ENCODE results near the gene MRPL12. TPM values are rescaled to one million over a fixed set of nuclear protein-coding genes. Genes with fewer than 3 reads are reported as not detected.

MRPL12 gene
- total RNA-seq, 1 experiment from 2014 or later, result 140 TPM

- no peaks in the 10 kb centered on the region for H3K27me3 ChIP-seq (ENCODE audit: insufficient read depth, low read length)
- no peaks in the 10 kb centered on the region for H4K20me1 ChIP-seq (ENCODE audit: control insufficient read depth, insufficient read depth, insufficient read length)
- no peak for DNase-seq
- no peaks in the 10 kb centered on the region; the same call in 1 of the 2 replicates for H3K4me1 ChIP-seq (ENCODE audit: insufficient read depth, low read length)
- no peak overlapping the region for H4K8ac ChIP-seq (replicated peaks; ENCODE audit: insufficient read length, low read depth, low read length)
- no peak overlapping the region for H2BK20ac ChIP-seq (ENCODE audit: low read depth, low read length, poor library complexity, severe bottlenecking)
- H3K79me2 ChIP-seq (ENCODE audit: insufficient read depth, low read length), result no peaks in the 10 kb centered on the region
- no peak overlapping the region for H3T11ph ChIP-seq (ENCODE audit: low read length)
- H2BK12ac ChIP-seq (ENCODE audit: insufficient read length, low read depth, low read length), result no peak overlapping the region
- no peaks in the 10 kb centered on the region for H3K23me2 ChIP-seq (ENCODE audit: insufficient read length, low read depth, low read length, poor library complexity, severe bottlenecking)
- H2BK5ac ChIP-seq (ENCODE audit: insufficient read length, low read length), result no peak overlapping the region
- no CpG with 5 or more reads among the region's 23 CpGs for WGBS (ENCODE audit: extremely low coverage, insufficient read length, low lambda C conversion rate)
- no peak overlapping the region for H4K5ac ChIP-seq (ENCODE audit: insufficient read length, low read depth, low read length)
- no peaks in the 10 kb centered on the region for H3K9me3 ChIP-seq (ENCODE audit: control insufficient read depth, low read depth, low read length)
- H2AK5ac ChIP-seq (ENCODE audit: insufficient read length, low read length), result no peak overlapping the region
- Mint-ChIP-seq H3K9me3 (no peaks in the 10 kb centered on the region), H3K27me3 (ENCODE audit: low read depth) (peaks cover 7% of the 10 kb centered on the region), H3K4me1 (peaks cover 12% of the 10 kb centered on the region in 2 experiments), H3K36me3 (ENCODE audit: insufficient read depth in 1 of 3, low read depth in 3 of 3) (no peaks in the 10 kb centered on the region), H3K4me3 (no peak overlapping the region), H3K27ac (no peak overlapping the region)
- no peak overlapping the region for H2BK15ac ChIP-seq (ENCODE audit: low read depth, low read length)
- H3K4me2 ChIP-seq (ENCODE audit: insufficient read depth, insufficient read length, low read length), result no peak overlapping the region
- no peak overlapping the region for H3K18ac ChIP-seq (ENCODE audit: insufficient read length, low read depth, low read length)
- H3K4ac ChIP-seq (ENCODE audit: low read depth, low read length), result no peak overlapping the region
- TF ChIP-seq CTCF (conservative IDR thresholded peaks at IDR 0.05), result no peak
- no peak overlapping the region for H2AFZ ChIP-seq (ENCODE audit: low read length)
- no peak overlapping the region for H3K56ac ChIP-seq (ENCODE audit: insufficient read length, low read depth, low read length)
- H3K79me1 ChIP-seq (ENCODE audit: insufficient read depth, low read depth, low read length, poor library complexity, severe bottlenecking), result no peaks in the 10 kb centered on the region
- H3K23ac ChIP-seq (ENCODE audit: insufficient read length, low read depth, low read length), result no peak overlapping the region
- no peak overlapping the region for H2BK120ac ChIP-seq (ENCODE audit: low read depth, low read length, poor library complexity, severe bottlenecking)
- no peak overlapping the region for H3K27ac ChIP-seq (ENCODE audit: insufficient read length, low read depth, low read length)
- no peak overlapping the region for H3K9ac ChIP-seq (ENCODE audit: extremely low read depth, insufficient read length, low read length)
- no peak overlapping the region for H4K91ac ChIP-seq (ENCODE audit: insufficient read length, low read depth, low read length)
- H3K14ac ChIP-seq (ENCODE audit: insufficient read depth, low read length), result no peak overlapping the region
Observed at GRCh38 chr17:81727324-81728031, 24.3 kb downstream of the MRPL12 start.

Measured in H9 (cell line).